HFF-Myc (cell line): ENCODE data around the gene LHFPL5.

ENCODE experiments used
- DNase-seq: peaks from one replicate; pipeline ENCODE4 v3.0.0-alpha.2; 2011; ENCODE audit warnings: low read depth; ENCODE audit errors: extremely low read depth
- H3K4me3 ChIP-seq: replicated peaks from 2 replicates; pipeline ENCODE4 v1.5.1; 2011; ENCODE audit warnings: low read depth, mild to moderate bottlenecking, control low read depth, low read length
- CTCF ChIP-seq: IDR thresholded peaks from 2 replicates; pipeline ENCODE4 v1.5.1; 2012; ENCODE audit warnings: mild to moderate bottlenecking, low read depth, low read length, control low read depth; ENCODE audit errors: missing control alignments

The LHFPL5 gene

GRCh38 chr6:35774116-35774794, 30.9 kb upstream of the LHFPL5 start:
- no peak for TF ChIP-seq CTCF
- H3K4me3 ChIP-seq: no peak overlapping the region
- DNase-seq: no peak

GRCh38 chr6:35775031-35775430, 30.1 kb upstream of the LHFPL5 start:
- no peak for TF ChIP-seq CTCF
- DNase-seq: no peak
- no peak overlapping the region for H3K4me3 ChIP-seq

- no peak for TF ChIP-seq CTCF
- no peak for DNase-seq
- peak within 1 kb of the TSS; percentile 36 for H3K4me3 ChIP-seq
Measured at GRCh38 chr6:35776364-35777215, 28.6 kb upstream of the LHFPL5 start, which contains the start of gene CLPSL2. Gene CLPSL2, plus strand, starts transcription at chr6:35776598. Its CDS starts 21 bp downstream, at chr6:35776619.

GRCh38 chr6:35777356-35778102, 27.6 kb upstream of the LHFPL5 start:
- no peak for DNase-seq
- H3K4me3 ChIP-seq: no peak overlapping the region
- TF ChIP-seq CTCF: no peak

GRCh38 chr6:35778437-35778836, 26.7 kb upstream of the LHFPL5 start:
- no peak overlapping the region for H3K4me3 ChIP-seq
- no peak for DNase-seq

More at GRCh38 chr6:35778437-35778836, 26.7 kb upstream of the LHFPL5 start:
- TF ChIP-seq CTCF: no peak
